Psoas muscle (tissue), 8 donors: ENCODE data around the gene KCNMB2. TPM values are rescaled to one million over a fixed set of nuclear protein-coding genes. Genes with fewer than 3 reads are reported as not detected.
"Not testable (repeated sequence)": the region's sequence is repeated elsewhere in the genome, so short reads cannot be mapped to it uniquely, and the experiment has no call there.

Experiments
- ATAC-seq, 4 donors: fragments of 200-7000 bp; cut with Tn5 transposase; one replicate each; pipeline ENCODE4 v1.9.1; 2020; ENCODE audit warnings: moderate library complexity in 3 of 4, mild to moderate bottlenecking in 2 of 4
- DNase-seq, 2 donors: peaks; one replicate each; pipeline ENCODE4 v3.0.0-alpha.2; 2020
- H3K27ac ChIP-seq: fragments of 200-600 bp; one replicate; pipeline ENCODE4 v1.8.0; 2022
- H3K27me3 ChIP-seq, 3 donors: fragments of 200-600 bp in 1 of 3; one replicate each; pipeline versions ENCODE4 v1.6.1 to v1.8.0; 2013 to 2022; ENCODE audit warnings: low read length in 2 of 3, mild to moderate bottlenecking in 2 of 3, moderate library complexity in 1 of 3; ENCODE audit not compliant: insufficient read depth in 3 of 3
- H3K36me3 ChIP-seq, 2 donors: fragments of 200-600 bp in 1 of 2; one replicate each; pipeline versions ENCODE4 v1.6.1 to v1.8.0; 2013 to 2022; ENCODE audit warnings: low read depth in 1 of 2, mild to moderate bottlenecking in 1 of 2, moderate library complexity in 1 of 2; ENCODE audit not compliant: insufficient read depth in 1 of 2
- H3K4me1 ChIP-seq: fragments of 200-600 bp; one replicate; pipeline ENCODE4 v1.8.0; 2022
- H3K4me3 ChIP-seq: fragments of 200-600 bp; one replicate; pipeline ENCODE4 v1.8.0; 2022; ENCODE audit warnings: mild to moderate bottlenecking
- H3K9me3 ChIP-seq: fragments of 200-600 bp; one replicate; pipeline ENCODE4 v1.8.0; 2022
- CTCF ChIP-seq: fragments of 200-600 bp; IDR thresholded peaks from one replicate; pipeline ENCODE4 v1.8.0; 2022; ENCODE audit warnings: antibody characterized with exemption
- WGBS, 3 donors: extraction: QIAGEN DNeasy Blood & Tissue Kit; methylation state at CpG; one replicate each; pipeline versions ENCODE4 v1.1.6 to v1.1.7; 2013; 5-methylcytosine and 5-hydroxymethylcytosine counted together
- intact Hi-C, 2 donors: fragments of 100-400 bp; cut with DNase I; formaldehyde crosslinking; loops; one replicate each; pipeline versions ENCODE4 v1.11.0 to v1.14.2; 2022
- polyA plus RNA-seq, 3 donors: library from polyadenylated mRNA; stranded (reverse); fragments of 200-250 nt; gene quantifications; one replicate each; pipeline ENCODE4 v1.2.3, GENCODE V29; 2013
- total RNA-seq, 4 donors: library from RNA; stranded (reverse); fragmentation: NEBNext Ultra II Directional in 2 of 4; extraction: Animal tissue kit (Norgen Biotek cat#: 25700) in 2 of 4; gene quantifications; one replicate each; pipeline versions ENCODE4 v1.2.1 to v1.2.4, GENCODE V29; 2021 to 2023
- donor health status: healthy with polysubstance abuse.
- donor health status: DM: no; HTN: no; CAD: no; lungs with moderate emphysema.
- donor health status: Bipolar disorder and iron deficiency.
- donor health status: healthy.
- donor health status: DM: yes; HTN: yes; CAD: no.
- donor health status: DM: no; HTN: no; CAD: no.
- donor health status: DM: no; HTN: no; CAD: no.
- donor health status: DM: yes; HTN: yes; CAD: no.

Gene KCNMB2
- total and polyA plus RNA-seq, 7 donors = not detected

GRCh38 chr3:178540184-178540583, 3.9 kb downstream of the KCNMB2 start:
- no peak for TF ChIP-seq CTCF
- H3K27me3 ChIP-seq = peaks cover 0 to 36% (median 0%) of the 10 kb centered on the region in 3 donors
- WGBS, 3 donors = 93 to 99% (median 96%) methylated on average over 3 of the region's 3 CpGs
- H3K4me3 ChIP-seq = no peak overlapping the region
- peaks cover 17% of the 10 kb centered on the region for H3K4me1 ChIP-seq
- intact Hi-C loops = no loop called here
- no peaks in the 10 kb centered on the region for H3K36me3 ChIP-seq
- no peak for ATAC-seq
- no peaks in the 10 kb centered on the region for H3K9me3 ChIP-seq
- no peak for DNase-seq
- H3K27ac ChIP-seq = no peak overlapping the region

- no peak for TF ChIP-seq CTCF
- no peaks in the 10 kb centered on the region for H3K36me3 ChIP-seq
- no peak overlapping the region for H3K27ac ChIP-seq
- no peaks in the 10 kb centered on the region for H3K27me3 ChIP-seq
- DNase-seq (no peak), ATAC-seq (no peak)
- H3K4me1 ChIP-seq = no peaks in the 10 kb centered on the region
- intact Hi-C loops = no loop called here
- no peak overlapping the region for H3K4me3 ChIP-seq
- no peaks in the 10 kb centered on the region for H3K9me3 ChIP-seq
- 78 to 90% (median 80%) methylated on average over 3 of the region's 3 CpGs for WGBS, 3 donors
Observed at GRCh38 chr3:178545337-178545736, 9.1 kb downstream of the KCNMB2 start.

- intact Hi-C loops = no loop called here
- Histone ChIP-seq H3K27ac (no peak overlapping the region), H3K36me3 (no peaks in the 10 kb centered on the region), H3K9me3 (no peaks in the 10 kb centered on the region), H3K4me1 (no peaks in the 10 kb centered on the region), H3K27me3 (no peaks in the 10 kb centered on the region), H3K4me3 (no peak overlapping the region)
- TF ChIP-seq CTCF = no peak
- 48 to 64% (median 55%) methylated on average over 1 of the region's 1 CpG for WGBS, 3 donors
- DNase-seq = no peak
- no peak for ATAC-seq
Observed at GRCh38 chr3:178546079-178546478, 9.8 kb downstream of the KCNMB2 start.

GRCh38 chr3:178549426-178549825, 13.2 kb downstream of the KCNMB2 start:
- 82 to 96% (median 95%) methylated on average over 3 of the region's 3 CpGs for WGBS, 3 donors
- intact Hi-C loops = not testable (repeated sequence)

GRCh38 chr3:178551916-178552321, 15.7 kb downstream of the KCNMB2 start:
- no peak for TF ChIP-seq CTCF
- Histone ChIP-seq H3K27ac (no peak overlapping the region), H3K9me3 (no peaks in the 10 kb centered on the region), H3K27me3 (no peaks in the 10 kb centered on the region), H3K36me3 (no peaks in the 10 kb centered on the region), H3K4me3 (no peak overlapping the region), H3K4me1 (no peaks in the 10 kb centered on the region)
- DNase-seq = no peak
- intact Hi-C loops = no loop called here
- 60 to 80% (median 68%) methylated on average over 7 of the region's 7 CpGs for WGBS, 3 donors
- no peak for ATAC-seq

More at GRCh38 chr3:178549426-178549825, 13.2 kb downstream of the KCNMB2 start:
- not testable (repeated sequence) for ATAC-seq, H3K36me3 ChIP-seq, DNase-seq, H3K4me3 ChIP-seq, H3K27me3 ChIP-seq, H3K27ac ChIP-seq, H3K9me3 ChIP-seq, H3K4me1 ChIP-seq
